ENCODE data around the gene SLC9A9.

The SLC9A9 gene

GRCh38 chr3:143478115-143478693 lies 370.1 kb downstream of the SLC9A9 start:
- Histone ChIP-seq H3K36me3 (ENCODE audit: control insufficient read depth, insufficient read depth, low read length) (no peaks in the 10 kb centered on the region), H3K4me3 (ENCODE audit: insufficient read depth, low read depth, low read length, poor library complexity, severe bottlenecking) (no peak overlapping the region), H3K27ac (ENCODE audit: insufficient read depth, low read length, poor library complexity, severe bottlenecking) (no peak overlapping the region), H3K4me1 (ENCODE audit: control insufficient read depth, insufficient read depth, low read length, poor library complexity, severe bottlenecking) (no peaks in the 10 kb centered on the region), H3K9me3 (ENCODE audit: control insufficient read depth, low read length) (no peaks in the 10 kb centered on the region), H3K27me3 (replicated peaks; ENCODE audit: control insufficient read depth, insufficient read depth, low read length, poor library complexity, severe bottlenecking) (no peaks in the 10 kb centered on the region)
- no peak for DNase-seq

DNA sequence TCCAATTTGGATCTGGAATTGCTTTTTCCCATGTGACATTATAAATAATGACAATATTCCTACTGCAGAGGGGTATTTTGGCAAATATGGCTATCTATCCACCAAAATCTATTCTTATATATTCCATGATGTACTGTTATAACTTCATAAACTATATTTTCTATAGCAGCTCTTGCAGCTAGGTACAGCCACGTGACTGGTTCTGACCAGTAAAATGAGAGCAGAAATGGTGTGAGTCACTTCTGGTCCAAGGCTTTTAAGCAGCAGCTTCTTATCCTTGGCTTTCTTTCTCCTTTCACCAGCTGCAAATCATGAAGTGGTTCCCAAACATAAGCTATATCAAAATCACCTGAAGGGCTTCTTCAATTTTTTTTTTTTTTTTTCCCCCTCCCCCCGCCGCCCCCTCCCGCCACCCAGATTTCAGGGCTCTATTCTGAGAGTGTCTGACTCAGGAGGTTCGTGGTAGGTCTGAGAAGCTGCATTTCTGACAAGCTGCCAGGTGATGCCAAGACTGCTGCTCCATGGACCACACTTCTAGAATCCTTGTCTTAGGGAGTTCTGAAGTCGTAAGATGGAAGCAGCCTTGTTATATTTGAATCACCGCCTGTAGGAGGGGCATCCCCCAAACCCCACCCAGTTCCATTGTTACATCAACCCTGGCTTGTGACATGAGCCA lies 371.2 kb downstream of the SLC9A9 start:
- H3K27me3 ChIP-seq (replicated peaks; ENCODE audit: control insufficient read depth, insufficient read depth, low read length, poor library complexity, severe bottlenecking): no peaks in the 10 kb centered on the region
- DNase-seq: no peak
- H3K9me3 ChIP-seq (ENCODE audit: control insufficient read depth, low read length): no peaks in the 10 kb centered on the region
- no peaks in the 10 kb centered on the region for H3K36me3 ChIP-seq (ENCODE audit: control insufficient read depth, insufficient read depth, low read length)
- H3K4me1 ChIP-seq (ENCODE audit: control insufficient read depth, insufficient read depth, low read length, poor library complexity, severe bottlenecking): no peaks in the 10 kb centered on the region
- no peak overlapping the region for H3K4me3 ChIP-seq (ENCODE audit: insufficient read depth, low read depth, low read length, poor library complexity, severe bottlenecking)
- no peak overlapping the region for H3K27ac ChIP-seq (ENCODE audit: insufficient read depth, low read length, poor library complexity, severe bottlenecking)

GRCh38 chr3:143475981-143476380 lies 372.3 kb downstream of the SLC9A9 start:
- Histone ChIP-seq H3K4me1 (ENCODE audit: control insufficient read depth, insufficient read depth, low read length, poor library complexity, severe bottlenecking) (no peaks in the 10 kb centered on the region), H3K9me3 (ENCODE audit: control insufficient read depth, low read length) (no peaks in the 10 kb centered on the region), H3K36me3 (ENCODE audit: control insufficient read depth, insufficient read depth, low read length) (no peaks in the 10 kb centered on the region), H3K27me3 (replicated peaks; ENCODE audit: control insufficient read depth, insufficient read depth, low read length, poor library complexity, severe bottlenecking) (no peaks in the 10 kb centered on the region), H3K27ac (ENCODE audit: insufficient read depth, low read length, poor library complexity, severe bottlenecking) (no peak overlapping the region), H3K4me3 (ENCODE audit: insufficient read depth, low read depth, low read length, poor library complexity, severe bottlenecking) (no peak overlapping the region)
- DNase-seq: no peak

DNA sequence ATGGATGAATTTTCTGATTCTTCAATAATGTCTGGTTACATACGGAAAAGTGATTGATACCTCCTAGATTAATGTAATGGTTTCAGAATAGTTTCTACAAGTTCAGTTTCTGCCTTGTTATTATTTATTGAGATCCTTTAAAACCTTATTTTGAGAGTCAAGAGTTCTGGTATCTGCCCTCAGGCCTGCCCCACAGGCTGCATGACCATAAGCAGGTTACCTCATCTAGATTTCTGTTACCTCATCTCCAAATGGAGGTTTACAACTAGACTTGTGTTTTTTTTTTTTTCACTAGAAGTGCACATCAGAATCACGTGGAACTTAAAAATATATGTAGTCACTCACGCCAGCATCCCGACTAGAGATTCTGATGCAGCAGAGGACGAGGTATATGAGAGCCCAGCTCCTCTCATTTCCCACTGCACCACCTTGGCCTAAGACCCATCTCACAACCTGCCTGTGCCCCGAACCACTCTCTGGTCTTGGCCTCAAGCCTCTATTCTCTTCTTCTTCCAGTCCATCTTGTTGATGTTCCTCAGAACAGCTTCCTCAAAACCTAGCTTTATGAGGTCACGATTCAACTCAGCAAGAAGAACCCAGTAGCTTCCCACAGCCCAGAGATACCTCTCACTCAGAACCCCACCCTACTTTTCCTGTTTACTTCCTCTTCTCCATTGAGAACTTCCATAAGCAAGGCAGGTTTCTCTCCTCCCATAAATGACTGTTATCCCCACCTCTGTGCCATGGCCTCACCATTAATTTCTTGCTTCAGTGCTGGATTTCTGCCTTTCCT lies 375.3 kb downstream of the SLC9A9 start:
- H3K27ac ChIP-seq (ENCODE audit: insufficient read depth, low read length, poor library complexity, severe bottlenecking): no peak overlapping the region
- no peaks in the 10 kb centered on the region for H3K9me3 ChIP-seq (ENCODE audit: control insufficient read depth, low read length)
- DNase-seq: no peak
- no peaks in the 10 kb centered on the region for H3K36me3 ChIP-seq (ENCODE audit: control insufficient read depth, insufficient read depth, low read length)
- H3K4me1 ChIP-seq (ENCODE audit: control insufficient read depth, insufficient read depth, low read length, poor library complexity, severe bottlenecking): no peaks in the 10 kb centered on the region
- no peak overlapping the region for H3K4me3 ChIP-seq (ENCODE audit: insufficient read depth, low read depth, low read length, poor library complexity, severe bottlenecking)
- H3K27me3 ChIP-seq (replicated peaks; ENCODE audit: control insufficient read depth, insufficient read depth, low read length, poor library complexity, severe bottlenecking): no peaks in the 10 kb centered on the region

GRCh38 chr3:143471705-143472104 lies 376.6 kb downstream of the SLC9A9 start:
- Histone ChIP-seq H3K4me1 (ENCODE audit: control insufficient read depth, insufficient read depth, low read length, poor library complexity, severe bottlenecking) (no peaks in the 10 kb centered on the region), H3K27ac (ENCODE audit: insufficient read depth, low read length, poor library complexity, severe bottlenecking) (no peak overlapping the region), H3K9me3 (ENCODE audit: control insufficient read depth, low read length) (no peaks in the 10 kb centered on the region), H3K4me3 (ENCODE audit: insufficient read depth, low read depth, low read length, poor library complexity, severe bottlenecking) (no peak overlapping the region), H3K27me3 (replicated peaks; ENCODE audit: control insufficient read depth, insufficient read depth, low read length, poor library complexity, severe bottlenecking) (no peaks in the 10 kb centered on the region), H3K36me3 (ENCODE audit: control insufficient read depth, insufficient read depth, low read length) (no peaks in the 10 kb centered on the region)
- no peak for DNase-seq

- Histone ChIP-seq H3K27me3 (replicated peaks; ENCODE audit: control insufficient read depth, insufficient read depth, low read length, poor library complexity, severe bottlenecking) (no peaks in the 10 kb centered on the region), H3K4me3 (ENCODE audit: insufficient read depth, low read depth, low read length, poor library complexity, severe bottlenecking) (no peak overlapping the region), H3K27ac (ENCODE audit: insufficient read depth, low read length, poor library complexity, severe bottlenecking) (no peak overlapping the region), H3K9me3 (ENCODE audit: control insufficient read depth, low read length) (no peaks in the 10 kb centered on the region), H3K36me3 (ENCODE audit: control insufficient read depth, insufficient read depth, low read length) (peaks cover 5% of the 10 kb centered on the region), H3K4me1 (ENCODE audit: control insufficient read depth, insufficient read depth, low read length, poor library complexity, severe bottlenecking) (no peaks in the 10 kb centered on the region)
- no peak for DNase-seq
Observed at GRCh38 chr3:143469159-143469558, 379.1 kb downstream of the SLC9A9 start.

GRCh38 chr3:143465666-143466065 lies 382.6 kb downstream of the SLC9A9 start:
- no peak overlapping the region for H3K27ac ChIP-seq (ENCODE audit: insufficient read depth, low read length, poor library complexity, severe bottlenecking)
- no peaks in the 10 kb centered on the region for H3K4me1 ChIP-seq (ENCODE audit: control insufficient read depth, insufficient read depth, low read length, poor library complexity, severe bottlenecking)
- no peaks in the 10 kb centered on the region for H3K9me3 ChIP-seq (ENCODE audit: control insufficient read depth, low read length)
- H3K27me3 ChIP-seq (replicated peaks; ENCODE audit: control insufficient read depth, insufficient read depth, low read length, poor library complexity, severe bottlenecking): no peaks in the 10 kb centered on the region
- no peak for DNase-seq
- H3K4me3 ChIP-seq (ENCODE audit: insufficient read depth, low read depth, low read length, poor library complexity, severe bottlenecking): no peak overlapping the region
- H3K36me3 ChIP-seq (ENCODE audit: control insufficient read depth, insufficient read depth, low read length): peaks cover 5% of the 10 kb centered on the region

DNA sequence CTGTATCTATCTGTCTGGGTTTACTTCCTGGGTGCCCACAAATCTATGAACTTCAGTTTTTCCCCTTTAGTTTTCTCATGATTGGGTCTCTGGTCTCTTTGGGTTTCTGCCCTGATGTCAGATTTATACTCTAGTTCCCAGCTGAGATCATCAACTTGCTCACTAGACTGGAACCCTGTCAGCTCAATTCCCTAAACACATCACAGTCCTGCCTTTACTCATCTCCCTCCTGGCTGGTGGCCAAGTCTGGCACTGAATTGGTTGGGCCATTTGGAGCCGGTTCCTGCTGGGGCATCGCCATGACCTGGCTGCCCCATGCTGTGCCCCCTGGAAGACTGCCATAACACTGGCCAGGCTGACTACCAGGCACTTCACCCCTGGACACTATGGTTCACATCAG lies 383.4 kb downstream of the SLC9A9 start:
- no peak overlapping the region for H3K27ac ChIP-seq (ENCODE audit: insufficient read depth, low read length, poor library complexity, severe bottlenecking)
- H3K9me3 ChIP-seq (ENCODE audit: control insufficient read depth, low read length): no peaks in the 10 kb centered on the region
- H3K4me1 ChIP-seq (ENCODE audit: control insufficient read depth, insufficient read depth, low read length, poor library complexity, severe bottlenecking): no peaks in the 10 kb centered on the region
- H3K4me3 ChIP-seq (ENCODE audit: insufficient read depth, low read depth, low read length, poor library complexity, severe bottlenecking): no peak overlapping the region
- no peaks in the 10 kb centered on the region for H3K27me3 ChIP-seq (replicated peaks; ENCODE audit: control insufficient read depth, insufficient read depth, low read length, poor library complexity, severe bottlenecking)
- H3K36me3 ChIP-seq (ENCODE audit: control insufficient read depth, insufficient read depth, low read length): peaks cover 5% of the 10 kb centered on the region
- DNase-seq: no peak

DNA sequence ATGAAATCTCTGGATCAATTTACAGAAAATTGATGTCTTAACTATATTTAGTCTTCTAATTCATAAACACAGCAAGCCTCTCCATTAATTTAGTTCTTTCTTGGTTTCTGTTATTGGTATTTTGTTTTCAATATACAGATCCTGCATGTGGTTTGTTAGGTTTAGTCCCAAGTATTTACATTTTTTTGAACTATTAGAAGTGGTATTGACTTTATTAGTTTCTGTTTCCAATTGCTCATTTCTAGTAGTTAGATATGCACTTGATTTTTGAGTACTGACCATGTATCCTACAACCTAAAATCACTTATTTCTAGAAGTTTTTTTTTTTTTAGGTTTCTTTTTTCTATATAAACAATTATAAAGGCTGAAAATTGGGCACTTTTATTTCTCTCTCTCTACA lies 392.8 kb downstream of the SLC9A9 start:
- no peaks in the 10 kb centered on the region for H3K27me3 ChIP-seq (replicated peaks; ENCODE audit: control insufficient read depth, insufficient read depth, low read length, poor library complexity, severe bottlenecking)
- no peak overlapping the region for H3K27ac ChIP-seq (ENCODE audit: insufficient read depth, low read length, poor library complexity, severe bottlenecking)
- H3K36me3 ChIP-seq (ENCODE audit: control insufficient read depth, insufficient read depth, low read length): no peaks in the 10 kb centered on the region
- no peak for DNase-seq
- H3K9me3 ChIP-seq (ENCODE audit: control insufficient read depth, low read length): no peaks in the 10 kb centered on the region
- no peaks in the 10 kb centered on the region for H3K4me1 ChIP-seq (ENCODE audit: control insufficient read depth, insufficient read depth, low read length, poor library complexity, severe bottlenecking)
- H3K4me3 ChIP-seq (ENCODE audit: insufficient read depth, low read depth, low read length, poor library complexity, severe bottlenecking): no peak overlapping the region

DNA sequence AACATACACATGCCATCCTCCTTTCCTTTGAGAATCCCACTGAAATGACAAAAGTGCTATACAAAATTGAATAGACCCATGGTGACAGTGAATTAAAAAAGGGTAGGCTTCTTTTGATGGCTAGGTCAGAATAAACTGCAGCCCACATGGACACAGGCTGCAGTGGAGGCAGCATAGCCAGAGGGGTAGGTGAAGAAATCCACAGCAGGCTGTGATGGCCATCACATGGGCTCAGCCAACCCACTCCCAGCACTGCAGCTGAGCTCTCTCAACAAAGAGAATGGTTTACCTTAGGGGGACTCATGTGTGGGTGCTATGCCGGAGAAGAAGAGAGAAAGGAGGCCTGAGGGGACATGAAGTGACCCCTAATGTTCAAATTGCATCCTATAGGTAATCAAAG lies 397.6 kb downstream of the SLC9A9 start:
- H3K4me3 ChIP-seq (ENCODE audit: insufficient read depth, low read depth, low read length, poor library complexity, severe bottlenecking): no peak overlapping the region
- no peak for DNase-seq
- no peaks in the 10 kb centered on the region for H3K27me3 ChIP-seq (replicated peaks; ENCODE audit: control insufficient read depth, insufficient read depth, low read length, poor library complexity, severe bottlenecking)
- H3K9me3 ChIP-seq (ENCODE audit: control insufficient read depth, low read length): no peaks in the 10 kb centered on the region
- no peaks in the 10 kb centered on the region for H3K4me1 ChIP-seq (ENCODE audit: control insufficient read depth, insufficient read depth, low read length, poor library complexity, severe bottlenecking)
- no peaks in the 10 kb centered on the region for H3K36me3 ChIP-seq (ENCODE audit: control insufficient read depth, insufficient read depth, low read length)
- H3K27ac ChIP-seq (ENCODE audit: insufficient read depth, low read length, poor library complexity, severe bottlenecking): no peak overlapping the region

Data from effector memory CD4-positive, alpha-beta T cell (primary cell).